ENCODE results near the gene NECAB2. TPM values are rescaled to one million over a fixed set of nuclear protein-coding genes. Genes with fewer than 3 reads are reported as not detected.
A peak's percentile ranks its signal among the peaks of the same experiment; 100 is the strongest.

NECAB2 gene
- total RNA-seq, 2 experiments from 2014 or later, result not detected

DNA sequence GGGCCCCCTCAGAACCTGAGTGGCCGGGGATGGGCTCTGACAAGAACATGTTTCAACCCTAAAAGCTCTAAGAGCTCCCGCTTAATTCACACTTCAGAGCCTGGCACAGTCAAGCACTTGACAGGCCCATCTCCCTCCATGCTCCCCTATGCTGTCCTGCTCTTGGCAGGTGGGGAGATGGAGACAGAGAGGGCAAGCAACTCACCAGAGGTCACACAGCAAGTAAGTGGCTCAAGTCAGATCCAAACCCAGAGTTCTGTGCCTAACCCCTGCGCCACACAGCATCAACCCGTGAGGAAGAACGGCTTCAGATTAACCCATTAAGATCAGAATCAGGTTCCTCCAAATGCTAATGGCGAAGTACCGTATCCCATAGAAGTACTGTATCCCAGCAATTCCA lies 36.4 kb downstream of the NECAB2 start:
- H3K9me3 Mint-ChIP-seq, result no peaks in the 10 kb centered on the region
- no peaks in the 10 kb centered on the region for H3K4me1 Mint-ChIP-seq
- CTCF ChIA-PET, result no interaction called here
- DNase-seq, result no peak
- H3K36me3 Mint-ChIP-seq (ENCODE audit: low read depth), result no peaks in the 10 kb centered on the region
- peaks cover 4% of the 10 kb centered on the region for H3K27me3 Mint-ChIP-seq
- no peak overlapping the region for H3K4me3 Mint-ChIP-seq
- H3K27ac Mint-ChIP-seq, result no peak overlapping the region
- POLR2A ChIA-PET, result no interaction called here

DNA sequence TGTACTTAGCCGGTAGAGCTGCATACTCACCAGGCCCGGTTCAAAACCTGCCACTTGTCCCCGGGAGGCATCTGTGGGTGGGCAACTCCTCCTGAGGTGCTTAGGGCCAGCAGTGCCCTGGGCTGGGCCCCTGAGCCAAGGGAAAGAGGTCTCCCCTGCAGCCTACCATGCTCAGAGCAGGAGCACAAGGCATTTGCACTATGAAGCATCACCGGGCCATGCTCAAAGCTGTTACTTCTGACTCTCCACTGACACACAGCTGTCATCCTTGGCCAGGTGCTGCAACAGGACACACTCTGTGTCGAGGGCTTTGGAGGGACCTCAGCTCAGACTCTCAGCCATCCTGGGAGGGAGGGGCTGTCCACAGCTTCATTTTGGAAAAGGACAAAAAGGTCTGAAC lies 37.3 kb downstream of the NECAB2 start:
- ChIA-PET CTCF (no interaction called here), POLR2A (no interaction called here)
- H3K27me3 Mint-ChIP-seq, result peaks cover 4% of the 10 kb centered on the region
- no peaks in the 10 kb centered on the region for H3K36me3 Mint-ChIP-seq (ENCODE audit: low read depth)
- H3K4me1 Mint-ChIP-seq, result no peaks in the 10 kb centered on the region
- no peak for DNase-seq
- H3K27ac Mint-ChIP-seq, result no peak overlapping the region
- H3K4me3 Mint-ChIP-seq, result no peak overlapping the region
- no peaks in the 10 kb centered on the region for H3K9me3 Mint-ChIP-seq

DNA sequence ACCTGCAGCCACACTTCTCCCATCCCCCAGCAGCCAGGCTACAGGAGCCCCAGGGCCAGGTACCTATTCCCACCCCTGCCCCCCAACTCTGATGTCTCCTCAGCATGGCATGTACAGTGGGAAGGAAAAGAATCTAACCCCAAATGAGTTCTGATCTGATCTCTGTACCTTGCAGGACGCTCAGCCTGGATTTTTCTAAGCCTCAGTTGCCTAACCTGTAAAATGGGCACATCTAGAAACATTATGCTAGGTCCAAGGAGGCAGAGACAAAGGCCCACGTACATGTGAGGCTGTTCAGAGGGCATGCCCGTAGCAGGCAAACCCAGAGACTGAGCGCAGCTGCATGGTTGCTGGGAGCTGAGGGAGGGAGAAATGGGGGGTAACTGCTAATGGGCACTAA lies 39.5 kb downstream of the NECAB2 start:
- CTCF ChIA-PET, result interaction anchor here (0.9 kb wide), 1 partner anchor 10 kb away, joined by 3 read pairs; no protein-coding TSS in a partner anchor
- POLR2A ChIA-PET, result no interaction called here
- no peak for DNase-seq
- Mint-ChIP-seq H3K9me3 (no peaks in the 10 kb centered on the region), H3K4me3 (no peak overlapping the region), H3K27me3 (peaks cover 4% of the 10 kb centered on the region), H3K36me3 (ENCODE audit: low read depth) (no peaks in the 10 kb centered on the region), H3K4me1 (no peaks in the 10 kb centered on the region), H3K27ac (no peak overlapping the region)

DNA sequence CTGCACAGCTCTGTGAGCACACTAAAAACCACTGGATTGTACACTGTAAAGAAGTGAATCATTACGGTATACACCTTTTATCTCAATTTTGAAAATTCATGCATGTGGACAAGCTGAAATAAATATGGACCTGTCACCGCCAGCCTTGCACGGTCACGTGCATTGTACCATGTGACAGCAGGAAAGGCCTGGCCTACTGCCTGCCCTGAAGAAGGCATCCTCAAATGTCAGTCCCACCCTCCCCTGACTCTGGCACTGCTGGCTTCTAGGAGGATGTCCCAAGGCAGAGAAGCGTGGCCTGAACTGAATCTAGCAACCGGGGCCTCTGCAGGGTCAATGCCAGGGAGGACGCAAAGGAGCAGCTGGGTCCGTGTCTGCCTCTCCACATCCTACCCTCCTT lies 39.9 kb downstream of the NECAB2 start:
- Mint-ChIP-seq H3K4me1 (no peaks in the 10 kb centered on the region), H3K36me3 (ENCODE audit: low read depth) (no peaks in the 10 kb centered on the region), H3K27me3 (peaks cover 4% of the 10 kb centered on the region), H3K27ac (no peak overlapping the region), H3K9me3 (no peaks in the 10 kb centered on the region), H3K4me3 (no peak overlapping the region)
- POLR2A ChIA-PET, result no interaction called here
- CTCF ChIA-PET, result interaction anchor here (0.7 to 1.0 kb wide), 3 partner anchors 10 to 37 kb away, joined by 3 read pairs; no protein-coding TSS in a partner anchor
- DNase-seq, result no peak

DNA sequence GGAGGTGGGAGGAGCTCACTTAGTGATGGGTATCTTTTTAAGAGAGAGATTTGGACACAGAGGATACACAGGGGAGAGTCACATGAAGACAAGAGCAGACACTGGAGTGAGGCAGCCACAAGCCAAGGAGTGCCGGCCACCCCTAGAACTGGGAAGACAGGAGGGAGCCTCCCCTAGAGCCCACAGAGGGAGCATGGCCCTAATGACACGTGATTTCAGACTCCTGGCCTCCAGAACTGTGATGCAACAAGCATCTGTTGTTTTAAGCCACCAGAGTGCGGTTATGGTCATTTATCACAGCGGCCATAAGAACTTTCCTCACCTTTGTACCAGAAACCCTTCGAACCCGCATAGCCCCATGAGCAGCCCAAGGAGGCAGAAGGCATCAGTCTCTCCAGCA lies 41.2 kb downstream of the NECAB2 start:
- no peak for DNase-seq
- H3K9me3 Mint-ChIP-seq, result no peaks in the 10 kb centered on the region
- peaks cover 6% of the 10 kb centered on the region for H3K4me1 Mint-ChIP-seq
- no peaks in the 10 kb centered on the region for H3K36me3 Mint-ChIP-seq (ENCODE audit: low read depth)
- CTCF ChIA-PET, result interaction anchor here (0.6 to 1.0 kb wide), 2 partner anchors 12 to 38 kb away, joined by 3 read pairs; no protein-coding TSS in a partner anchor
- H3K27ac Mint-ChIP-seq, result no peak overlapping the region
- POLR2A ChIA-PET, result no interaction called here
- no peak overlapping the region for H3K4me3 Mint-ChIP-seq
- peaks cover 4% of the 10 kb centered on the region for H3K27me3 Mint-ChIP-seq

DNA sequence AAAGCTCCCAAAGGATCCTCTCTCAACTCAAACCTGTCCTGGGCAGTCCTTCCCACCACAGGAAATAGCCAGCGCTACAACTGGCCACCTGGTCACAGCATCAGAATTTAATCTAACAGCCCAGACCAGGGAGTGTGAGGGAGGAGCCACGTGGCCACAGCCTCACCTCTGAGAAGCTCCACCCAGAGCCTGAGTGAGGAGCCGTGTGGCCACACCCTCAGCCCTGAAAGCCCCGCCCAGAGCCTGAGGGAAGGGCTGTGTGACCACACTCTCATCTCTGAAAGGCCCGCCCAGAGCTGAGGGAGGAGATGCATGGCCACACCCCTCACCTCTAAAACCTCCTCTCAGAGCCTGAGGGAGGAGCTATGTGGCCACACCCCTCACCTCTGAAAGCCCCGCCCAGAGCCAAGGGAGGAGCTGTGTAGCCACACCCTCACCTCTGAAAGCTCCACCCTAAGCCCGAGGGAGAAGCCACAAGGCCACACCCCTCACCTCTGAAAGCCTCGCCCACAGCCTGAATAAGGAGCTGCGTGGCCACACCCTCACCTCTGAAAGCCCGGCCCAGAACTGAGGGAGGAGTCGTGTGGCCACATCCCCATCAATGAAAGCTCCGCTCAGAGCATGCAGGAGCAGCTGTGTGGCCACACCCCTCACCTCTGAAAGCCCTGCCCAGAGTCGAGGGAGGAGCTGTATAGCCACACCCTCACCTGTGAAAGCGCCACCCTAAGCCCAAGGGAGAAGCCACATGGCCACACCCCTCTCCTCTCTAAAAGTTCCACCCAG lies 45.9 kb downstream of the NECAB2 start:
- Mint-ChIP-seq H3K4me1 (peaks cover 10% of the 10 kb centered on the region), H3K4me3 (no peak overlapping the region), H3K36me3 (ENCODE audit: low read depth) (no peaks in the 10 kb centered on the region), H3K9me3 (no peaks in the 10 kb centered on the region), H3K27ac (no peak overlapping the region), H3K27me3 (no peaks in the 10 kb centered on the region)
- peak; percentile 74 for DNase-seq
- CTCF ChIA-PET, result interaction anchor here (1.4 to 1.5 kb wide), 3 partner anchors 60 to 173 kb away, joined by 3 to 11 read pairs (median 7); partner anchors contain the start of genes MBTPS1 and TAF1C
- POLR2A ChIA-PET, result interaction anchor here (0.9 kb wide), 1 partner anchor 1041 kb away, joined by 3 read pairs; no protein-coding TSS in a partner anchor

DNA sequence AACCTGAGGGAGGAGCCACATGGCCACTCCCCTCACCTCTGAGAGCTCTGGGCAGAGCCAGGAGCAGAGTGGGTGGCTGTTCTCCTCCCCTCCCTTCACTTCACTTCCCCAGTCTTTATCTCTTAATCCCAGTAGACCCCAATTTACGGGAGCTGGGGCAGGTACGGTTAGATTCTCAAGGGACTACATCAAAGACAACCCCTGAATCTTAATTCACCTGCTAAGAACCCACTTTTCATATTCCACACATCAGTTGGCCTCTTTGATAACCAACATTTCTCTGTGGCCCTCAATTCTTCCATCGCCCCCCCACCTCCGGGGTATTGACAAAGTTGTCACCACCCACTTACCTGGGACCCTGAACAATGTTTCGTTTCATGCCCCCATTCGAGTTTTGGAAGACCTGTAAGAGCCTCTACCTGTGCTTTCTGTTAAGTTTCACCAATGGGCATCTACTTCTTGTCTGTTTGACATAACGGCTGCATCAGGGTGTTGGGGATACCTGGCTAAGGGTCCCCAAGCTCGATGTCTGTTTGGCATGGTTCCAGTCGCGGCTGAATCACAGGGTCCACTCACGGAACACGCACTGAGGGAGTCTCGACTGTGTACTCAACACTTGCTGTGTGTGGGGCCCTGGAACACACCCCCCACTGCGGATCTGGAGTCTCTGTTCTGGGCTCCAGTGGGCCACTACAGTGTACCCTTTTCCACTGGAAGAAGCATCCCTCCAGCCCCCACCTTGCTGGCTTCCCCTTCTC lies 46.7 kb downstream of the NECAB2 start:
- no peak overlapping the region for H3K27ac Mint-ChIP-seq
- H3K36me3 Mint-ChIP-seq (ENCODE audit: low read depth), result no peaks in the 10 kb centered on the region
- ChIA-PET CTCF (interaction anchor here (1.1 to 1.5 kb wide), 4 partner anchors 61 to 172 kb away, joined by 3 to 11 read pairs (median 5); partner anchors contain the start of genes MBTPS1 and TAF1C), POLR2A (interaction anchor here (0.9 kb wide), 1 partner anchor 1041 kb away, joined by 3 read pairs; no protein-coding TSS in a partner anchor)
- peaks cover 10% of the 10 kb centered on the region for H3K4me1 Mint-ChIP-seq
- no peak for DNase-seq
- no peak overlapping the region for H3K4me3 Mint-ChIP-seq
- no peaks in the 10 kb centered on the region for H3K9me3 Mint-ChIP-seq
- no peaks in the 10 kb centered on the region for H3K27me3 Mint-ChIP-seq

DNA sequence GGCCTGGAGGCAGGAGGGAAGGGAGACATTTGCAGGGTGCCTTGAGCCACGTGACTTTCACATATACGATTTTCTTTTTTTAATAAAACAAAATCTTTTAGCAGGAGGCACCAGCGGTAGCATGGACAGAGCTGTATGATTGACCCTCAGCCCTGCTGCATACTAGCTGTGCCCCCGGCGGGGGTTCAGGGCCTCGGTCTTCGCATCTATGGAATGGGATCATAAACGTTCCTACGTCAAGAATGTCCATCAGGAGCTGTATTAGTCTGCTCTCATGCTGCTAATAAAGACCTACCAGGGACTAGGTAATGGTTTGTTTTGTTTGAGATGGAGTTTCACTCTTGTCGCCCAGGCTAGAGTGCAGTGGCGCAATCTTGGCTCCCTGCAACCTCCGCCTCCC lies 47.4 kb downstream of the NECAB2 start:
- POLR2A ChIA-PET, result no interaction called here
- no peaks in the 10 kb centered on the region for H3K9me3 Mint-ChIP-seq
- H3K27ac Mint-ChIP-seq, result no peak overlapping the region
- no peak for DNase-seq
- no peak overlapping the region for H3K4me3 Mint-ChIP-seq
- no peaks in the 10 kb centered on the region for H3K36me3 Mint-ChIP-seq (ENCODE audit: low read depth)
- H3K27me3 Mint-ChIP-seq, result no peaks in the 10 kb centered on the region
- CTCF ChIA-PET, result interaction anchor here (1.1 kb wide), 1 partner anchor 70 kb away, joined by 3 read pairs; no protein-coding TSS in a partner anchor
- peaks cover 10% of the 10 kb centered on the region for H3K4me1 Mint-ChIP-seq

DNA sequence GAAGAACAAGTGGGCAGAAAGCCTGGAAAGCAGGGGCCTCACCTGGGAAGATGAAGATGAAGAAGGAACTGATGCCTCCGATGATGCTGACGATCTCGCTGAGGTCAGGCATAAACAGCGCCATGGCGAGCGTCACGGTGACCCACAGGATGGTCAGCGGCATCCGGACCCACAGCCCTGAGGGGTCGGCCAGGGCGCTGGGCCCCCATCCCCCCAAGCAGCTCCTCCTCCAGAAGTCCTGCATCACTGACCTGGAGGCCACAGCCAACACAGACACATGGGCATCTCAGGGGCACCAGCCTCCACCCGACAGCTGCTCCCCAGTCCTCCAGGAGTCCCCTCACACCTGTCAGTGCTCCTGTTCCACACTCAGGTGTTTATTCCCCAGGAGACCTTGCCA lies 48.4 kb downstream of the NECAB2 start:
- ChIA-PET CTCF (no interaction called here), POLR2A (no interaction called here)
- Mint-ChIP-seq H3K4me1 (peaks cover 10% of the 10 kb centered on the region), H3K27ac (no peak overlapping the region), H3K27me3 (peaks cover 2% of the 10 kb centered on the region), H3K9me3 (peaks cover 8% of the 10 kb centered on the region), H3K4me3 (no peak overlapping the region), H3K36me3 (ENCODE audit: low read depth) (peaks cover 2% of the 10 kb centered on the region)
- DNase-seq, result no peak

DNA sequence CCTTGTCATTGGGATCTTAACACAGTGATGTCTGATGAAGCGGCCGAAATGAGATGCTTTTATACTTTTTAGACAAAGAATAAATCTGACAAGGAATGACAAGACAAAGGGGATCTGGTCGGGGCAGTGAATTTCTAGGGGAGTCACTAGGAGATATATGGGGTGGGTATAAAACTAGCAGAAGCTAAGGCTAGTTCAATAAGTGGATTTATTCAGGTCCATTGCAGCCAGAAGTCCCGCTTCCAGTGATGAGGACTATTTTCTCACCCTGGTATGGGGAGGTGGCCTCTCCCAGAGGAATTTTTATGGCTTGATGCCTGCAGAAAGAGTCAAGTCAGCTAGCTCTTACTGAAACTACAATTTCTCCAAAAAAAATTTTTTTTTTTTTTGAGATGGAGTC lies 50.7 kb downstream of the NECAB2 start:
- H3K9me3 Mint-ChIP-seq, result peaks cover 11% of the 10 kb centered on the region
- CTCF ChIA-PET, result interaction anchor here (1.2 kb wide), 1 partner anchor 11 kb away, joined by 3 read pairs; no protein-coding TSS in a partner anchor
- peaks cover 7% of the 10 kb centered on the region for H3K27me3 Mint-ChIP-seq
- no peak overlapping the region for H3K27ac Mint-ChIP-seq
- no peak overlapping the region for H3K4me3 Mint-ChIP-seq
- DNase-seq, result no peak
- peaks cover 4% of the 10 kb centered on the region for H3K36me3 Mint-ChIP-seq (ENCODE audit: low read depth)
- POLR2A ChIA-PET, result no interaction called here
- H3K4me1 Mint-ChIP-seq, result peaks cover 10% of the 10 kb centered on the region

DNA sequence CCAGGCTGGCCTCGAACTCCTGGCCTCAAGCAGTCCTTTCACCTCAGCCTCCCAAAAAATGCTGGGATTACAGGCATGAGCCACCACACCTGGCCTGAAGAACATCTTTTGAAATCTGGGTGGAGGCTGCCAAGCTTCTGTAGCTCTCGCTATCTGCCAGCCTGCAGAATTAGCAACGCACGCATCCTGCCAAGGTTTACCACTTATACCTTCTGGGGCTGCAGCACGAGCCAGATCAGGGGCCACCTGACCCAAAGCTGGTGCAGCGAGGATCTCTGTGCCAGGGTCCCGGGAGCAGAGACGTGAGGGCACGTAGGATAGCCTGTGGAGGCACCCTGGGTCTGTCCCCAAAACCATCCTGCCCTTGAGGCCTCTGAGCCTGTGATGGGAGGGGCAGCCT lies 52.3 kb downstream of the NECAB2 start:
- Mint-ChIP-seq H3K27ac (no peak overlapping the region), H3K27me3 (peaks cover 7% of the 10 kb centered on the region), H3K4me1 (no peaks in the 10 kb centered on the region), H3K9me3 (peaks cover 11% of the 10 kb centered on the region), H3K36me3 (ENCODE audit: low read depth) (peaks cover 4% of the 10 kb centered on the region), H3K4me3 (no peak overlapping the region)
- DNase-seq, result no peak
- ChIA-PET CTCF (no interaction called here), POLR2A (no interaction called here)

DNA sequence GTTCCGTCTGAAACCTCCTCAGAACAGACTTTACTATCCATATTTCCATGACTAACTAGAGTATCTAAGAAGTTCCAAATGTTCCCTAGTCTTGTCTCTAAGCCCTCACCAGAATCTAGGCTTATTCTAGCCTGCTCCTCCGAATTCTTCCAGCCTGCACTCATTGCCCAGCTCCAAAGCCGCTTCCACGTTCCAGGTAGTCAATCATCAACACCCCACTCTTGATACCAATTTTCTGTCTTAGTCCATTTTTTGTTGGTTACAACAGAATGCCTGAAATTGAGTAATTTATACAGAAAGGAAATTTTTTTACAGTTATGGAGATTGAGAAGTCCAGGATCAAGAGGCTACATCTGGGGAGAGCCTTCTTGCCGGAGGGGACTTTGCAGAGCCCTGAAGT lies 53.4 kb downstream of the NECAB2 start:
- peaks cover 4% of the 10 kb centered on the region for H3K36me3 Mint-ChIP-seq (ENCODE audit: low read depth)
- peaks cover 7% of the 10 kb centered on the region for H3K27me3 Mint-ChIP-seq
- H3K9me3 Mint-ChIP-seq, result peaks cover 11% of the 10 kb centered on the region
- CTCF ChIA-PET, result no interaction called here
- no peak for DNase-seq
- no peaks in the 10 kb centered on the region for H3K4me1 Mint-ChIP-seq
- H3K27ac Mint-ChIP-seq, result no peak overlapping the region
- POLR2A ChIA-PET, result no interaction called here
- no peak overlapping the region for H3K4me3 Mint-ChIP-seq

DNA sequence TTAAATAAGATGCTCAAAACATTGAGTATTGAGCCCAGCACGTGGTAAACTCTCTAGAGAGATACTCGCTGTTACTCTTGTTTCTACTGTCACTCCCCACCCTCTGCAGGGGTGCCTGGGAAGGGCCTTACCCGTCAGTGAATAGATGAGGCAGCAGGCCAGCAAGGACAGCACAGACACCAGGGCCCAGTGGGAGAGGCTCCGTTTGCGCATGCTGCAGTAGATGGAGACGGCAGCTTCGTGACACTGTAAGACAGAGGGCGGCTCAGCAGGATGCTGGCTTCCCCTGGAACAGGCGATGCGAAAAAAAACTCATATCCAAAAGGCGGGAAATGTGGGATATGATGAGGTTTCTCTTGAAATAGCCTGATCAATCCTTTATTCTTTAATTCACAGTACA lies 54.6 kb downstream of the NECAB2 start:
- ChIA-PET CTCF (no interaction called here), POLR2A (no interaction called here)
- Mint-ChIP-seq H3K9me3 (peaks cover 11% of the 10 kb centered on the region), H3K27ac (no peak overlapping the region), H3K27me3 (peaks cover 9% of the 10 kb centered on the region), H3K36me3 (ENCODE audit: low read depth) (peaks cover 4% of the 10 kb centered on the region), H3K4me1 (no peaks in the 10 kb centered on the region), H3K4me3 (no peak overlapping the region)
- DNase-seq, result no peak

Measured in activated CD4-positive, alpha-beta memory T cell treated with anti-CD3 and anti-CD28 coated beads, Interleukin-2, amount 10 ng/mL, durations not matched to agents 7 days and 5 days (primary cell).